Astrocyte of the cerebellum (primary cell): ENCODE data around the gene C18orf54.

Experiments
- DNase-seq: peaks from one replicate; pipeline ENCODE4 v3.0.0-alpha.2; 2011; ENCODE audit warnings: low read depth
- H3K4me3 ChIP-seq: 2 replicates; pipeline ENCODE4 v1.5.1; 2011; ENCODE audit warnings: mild to moderate bottlenecking, low read depth, low read length, moderate library complexity
- CTCF ChIP-seq: IDR thresholded peaks from 2 replicates; pipeline ENCODE4 v1.5.1; 2012; ENCODE audit warnings: low read length, low read depth, moderate library complexity, mild to moderate bottlenecking; ENCODE audit errors: missing control alignments
- in situ Hi-C: cut with HindIII; loops from 2 replicates; pipeline ENCODE4 v1.10.0; 2017; ENCODE audit warnings: low sequenced_read_pairs

C18orf54 gene

GRCh38 chr18:54358495-54359040 lies 862 bp downstream of the C18orf54 start:
- H3K4me3 ChIP-seq: peak overlapping the region; percentile 88
- in situ Hi-C loops: no loop called here
- DNase-seq: no peak
- TF ChIP-seq CTCF: no peak

- no peak for DNase-seq
- H3K4me3 ChIP-seq: peak overlapping the region; percentile 88
- in situ Hi-C loops: no loop called here
- TF ChIP-seq CTCF: no peak
Observed at GRCh38 chr18:54359233-54359632, 1.5 kb downstream of the C18orf54 start.

- H3K4me3 ChIP-seq: no peak overlapping the region
- DNase-seq: no peak
- in situ Hi-C loops: no loop called here
- TF ChIP-seq CTCF: no peak
Observed at GRCh38 chr18:54360406-54360805, 2.7 kb downstream of the C18orf54 start.

- no peak for DNase-seq
- no peak for TF ChIP-seq CTCF
- H3K4me3 ChIP-seq: no peak overlapping the region
- in situ Hi-C loops: no loop called here
Observed at GRCh38 chr18:54378057-54378456, 20.4 kb downstream of the C18orf54 start.

GRCh38 chr18:54381640-54382039 lies 23.9 kb downstream of the C18orf54 start:
- no peak for DNase-seq
- in situ Hi-C loops: no loop called here
- no peak overlapping the region for H3K4me3 ChIP-seq
- TF ChIP-seq CTCF: no peak

GRCh38 chr18:54382076-54382475 lies 24.4 kb downstream of the C18orf54 start:
- in situ Hi-C loops: no loop called here
- no peak for TF ChIP-seq CTCF
- no peak for DNase-seq

More at GRCh38 chr18:54382076-54382475, 24.4 kb downstream of the C18orf54 start:
- no peak overlapping the region for H3K4me3 ChIP-seq
